GM13976 (cell line): ENCODE measurements around the gene DOCK7.

Experiments
- DNase-seq: peaks from one replicate; pipeline ENCODE4 v3.0.0; 2012; ENCODE audit warnings: low spot score
- in situ Hi-C: fragments of 300-500 bp; cut with MboI; formaldehyde crosslinking; loops from one replicate; pipeline ENCODE4 v1.12.0; 2022; ENCODE audit warnings: low sequenced_read_pairs, mixed read lengths, inconsistent platforms; ENCODE audit not compliant: unreplicated experiment
- TF ChIP-seq, protein P1 (sequence below): IDR thresholded peaks from 2 replicates; pipeline ENCODE4 v1.5.1; 2012; ENCODE audit warnings: borderline replicate concordance, mild to moderate bottlenecking; ENCODE audit not compliant: insufficient read depth; ENCODE audit errors: extremely low read depth, missing control alignments, control extremely low read depth

Gene DOCK7

DNA sequence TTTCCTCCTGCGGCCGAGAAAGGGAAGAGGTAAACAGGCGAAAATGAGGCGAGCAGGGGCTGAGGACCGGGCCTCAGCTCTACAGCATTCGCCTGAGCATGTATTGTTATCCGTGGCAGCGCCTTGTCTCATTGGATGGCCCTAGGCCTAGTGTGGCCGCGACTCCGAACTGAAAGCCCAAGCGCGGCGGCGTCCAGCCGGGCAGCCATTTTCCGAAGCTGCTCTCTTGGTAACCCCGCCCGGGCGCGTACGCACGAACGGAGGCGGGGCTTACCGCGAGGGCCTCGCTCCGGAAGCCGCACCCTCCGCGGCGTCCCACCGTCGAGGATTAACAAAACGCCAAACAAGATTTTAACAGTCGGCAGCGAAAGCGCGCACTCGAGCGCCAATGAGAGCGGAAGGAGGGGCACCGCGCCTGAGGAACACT is 252.1 kb downstream of the DOCK7 start:
- in situ Hi-C loops, result no loop called here
- TF ChIP-seq, protein P1, sequence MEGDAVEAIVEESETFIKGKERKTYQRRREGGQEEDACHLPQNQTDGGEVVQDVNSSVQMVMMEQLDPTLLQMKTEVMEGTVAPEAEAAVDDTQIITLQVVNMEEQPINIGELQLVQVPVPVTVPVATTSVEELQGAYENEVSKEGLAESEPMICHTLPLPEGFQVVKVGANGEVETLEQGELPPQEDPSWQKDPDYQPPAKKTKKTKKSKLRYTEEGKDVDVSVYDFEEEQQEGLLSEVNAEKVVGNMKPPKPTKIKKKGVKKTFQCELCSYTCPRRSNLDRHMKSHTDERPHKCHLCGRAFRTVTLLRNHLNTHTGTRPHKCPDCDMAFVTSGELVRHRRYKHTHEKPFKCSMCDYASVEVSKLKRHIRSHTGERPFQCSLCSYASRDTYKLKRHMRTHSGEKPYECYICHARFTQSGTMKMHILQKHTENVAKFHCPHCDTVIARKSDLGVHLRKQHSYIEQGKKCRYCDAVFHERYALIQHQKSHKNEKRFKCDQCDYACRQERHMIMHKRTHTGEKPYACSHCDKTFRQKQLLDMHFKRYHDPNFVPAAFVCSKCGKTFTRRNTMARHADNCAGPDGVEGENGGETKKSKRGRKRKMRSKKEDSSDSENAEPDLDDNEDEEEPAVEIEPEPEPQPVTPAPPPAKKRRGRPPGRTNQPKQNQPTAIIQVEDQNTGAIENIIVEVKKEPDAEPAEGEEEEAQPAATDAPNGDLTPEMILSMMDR, result no peak
- DNase-seq, result no peak

DNA sequence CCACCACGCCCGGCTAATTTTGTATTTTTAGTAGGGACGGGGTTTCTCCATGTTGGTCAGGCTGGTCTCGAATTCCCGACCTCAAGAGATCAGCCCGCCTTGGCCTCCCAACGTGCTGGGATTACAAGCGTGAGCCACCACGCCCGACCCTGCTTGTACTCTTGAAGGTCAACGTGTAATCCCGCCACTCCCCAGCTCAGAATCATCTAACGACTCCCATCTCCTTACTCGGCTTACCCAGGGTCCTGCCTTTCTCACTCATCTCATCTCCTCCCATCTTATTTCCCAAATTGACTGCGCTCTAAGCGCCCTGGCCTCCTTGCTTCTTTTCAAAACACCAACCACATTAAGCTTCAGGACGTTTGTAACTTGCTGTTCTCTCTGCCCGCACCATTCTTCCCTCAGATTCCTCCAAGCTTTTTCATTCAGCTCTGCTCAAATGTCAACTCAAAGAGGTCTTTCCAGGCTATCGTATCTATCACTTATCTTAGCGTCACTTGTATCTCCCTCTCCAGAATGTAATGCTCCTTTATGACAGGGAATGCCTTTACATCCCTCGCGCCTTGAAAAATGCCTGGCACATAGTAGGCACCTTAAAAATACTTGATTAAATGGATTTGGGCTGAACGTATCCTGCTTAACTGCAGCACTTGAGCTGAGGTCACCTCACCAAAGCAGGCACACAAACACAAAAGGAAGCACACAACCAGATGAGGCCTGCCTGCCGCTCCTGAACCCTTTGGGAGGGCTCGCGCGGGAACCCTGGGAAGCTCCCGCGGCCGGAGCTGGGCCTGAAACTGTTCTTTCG is 252.8 kb downstream of the DOCK7 start:
- DNase-seq, result no peak
- TF ChIP-seq, protein P1, result no peak
- in situ Hi-C loops, result no loop called here

DNA sequence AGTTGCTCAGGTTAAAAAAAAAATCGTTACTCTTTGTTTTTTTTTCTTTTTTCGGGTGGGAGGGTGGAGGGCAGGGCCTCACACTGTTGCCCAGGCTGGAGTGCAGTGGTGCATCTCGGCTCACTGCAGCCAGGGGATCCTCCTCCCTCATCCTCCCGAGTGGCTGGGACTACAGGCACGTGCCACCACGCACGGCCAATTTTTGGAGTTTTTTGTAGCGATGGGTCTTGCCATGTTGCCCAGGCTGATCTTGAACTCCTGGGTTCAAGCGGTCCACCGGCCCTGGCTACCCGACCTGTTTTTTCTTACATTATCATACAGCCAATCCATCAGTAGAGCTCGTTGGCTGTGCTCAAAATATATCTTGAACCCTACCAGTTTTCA is 253.6 kb downstream of the DOCK7 start:
- in situ Hi-C loops, result no loop called here

DNA sequence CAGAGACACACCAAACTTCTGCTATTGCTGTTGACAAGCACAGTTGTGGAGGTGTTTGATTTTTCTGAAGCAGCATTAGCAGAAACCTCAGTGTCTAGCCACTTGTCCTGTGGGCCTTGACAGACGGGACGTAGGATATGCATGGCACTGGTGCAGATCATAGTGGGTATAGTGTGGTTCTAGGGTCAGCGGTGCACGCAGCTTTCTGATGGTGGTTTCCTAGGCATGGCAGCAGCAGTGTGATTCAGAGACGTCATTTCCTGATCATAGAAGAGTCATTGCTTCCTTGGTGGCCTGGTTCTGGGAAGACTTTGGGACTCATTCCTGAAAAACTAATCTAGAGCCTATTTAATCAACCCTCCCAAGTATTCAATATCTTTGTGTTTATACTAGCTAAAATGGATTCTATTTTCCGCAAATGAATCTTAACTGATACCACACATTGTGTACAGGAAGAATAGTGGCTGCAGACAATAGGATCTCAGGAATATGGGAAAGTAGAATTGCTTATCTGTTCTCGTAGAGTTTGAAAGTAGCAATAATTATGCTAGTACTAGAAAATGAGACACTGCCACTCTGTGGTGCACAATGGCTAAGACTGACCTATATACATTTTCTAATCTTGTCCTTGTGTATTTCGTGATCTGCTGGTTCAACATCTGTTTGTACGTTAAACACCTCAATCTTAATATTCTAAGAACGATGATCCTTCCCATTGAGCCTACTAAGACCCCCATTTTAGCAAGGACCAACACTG is 254.1 kb downstream of the DOCK7 start:
- TF ChIP-seq, protein P1, result no peak
- in situ Hi-C loops, result no loop called here
- DNase-seq, result no peak

More for the DNA sequence above, 253.6 kb downstream of the DOCK7 start:
- TF ChIP-seq, protein P1, result no peak
- no peak for DNase-seq

DNA sequence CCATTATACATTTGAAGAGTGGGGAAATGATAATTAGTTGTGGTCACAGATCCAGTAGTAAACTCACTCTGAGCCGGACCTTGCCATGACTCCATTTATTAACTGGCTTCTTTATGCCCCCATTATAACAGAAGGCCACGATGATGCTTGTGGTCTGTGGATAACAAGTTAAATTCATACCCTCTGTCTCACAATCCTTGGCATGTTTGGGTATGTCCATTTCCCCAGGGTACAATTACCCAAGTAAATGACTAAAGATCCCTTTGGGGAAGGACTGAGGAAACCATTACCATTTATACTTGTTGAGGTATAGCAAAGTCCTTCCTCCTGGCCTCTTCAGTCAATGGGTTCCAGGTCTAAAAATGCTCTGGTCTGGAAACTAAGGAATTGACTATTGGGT is 258.6 kb downstream of the DOCK7 start:
- TF ChIP-seq, protein P1, result no peak
- in situ Hi-C loops, result no loop called here
- DNase-seq, result no peak

DNA sequence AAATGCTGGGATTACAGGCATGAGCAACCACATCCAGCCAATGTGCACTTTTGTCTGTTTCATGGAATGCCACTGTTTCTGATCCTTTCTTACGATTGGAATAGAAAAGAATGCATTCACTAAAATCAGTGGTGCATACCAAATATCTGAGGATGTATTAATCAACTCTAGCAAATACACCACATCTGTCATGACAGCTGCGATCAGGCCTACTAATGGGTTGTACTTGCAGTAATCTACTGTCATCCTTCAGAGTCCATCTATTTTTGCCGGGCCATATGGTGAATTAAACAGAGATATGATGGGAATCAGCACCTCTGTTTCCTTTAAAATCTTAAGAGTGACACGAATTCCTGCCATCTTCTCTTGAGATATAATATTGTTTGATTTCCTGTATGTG is 259.8 kb downstream of the DOCK7 start:
- TF ChIP-seq, protein P1, result no peak
- in situ Hi-C loops, result no loop called here
- DNase-seq, result no peak
